ENCODE data around the gene CRNKL1.
A peak's percentile ranks its signal among the peaks of the same experiment; 100 is the strongest.

The CRNKL1 gene

DNA sequence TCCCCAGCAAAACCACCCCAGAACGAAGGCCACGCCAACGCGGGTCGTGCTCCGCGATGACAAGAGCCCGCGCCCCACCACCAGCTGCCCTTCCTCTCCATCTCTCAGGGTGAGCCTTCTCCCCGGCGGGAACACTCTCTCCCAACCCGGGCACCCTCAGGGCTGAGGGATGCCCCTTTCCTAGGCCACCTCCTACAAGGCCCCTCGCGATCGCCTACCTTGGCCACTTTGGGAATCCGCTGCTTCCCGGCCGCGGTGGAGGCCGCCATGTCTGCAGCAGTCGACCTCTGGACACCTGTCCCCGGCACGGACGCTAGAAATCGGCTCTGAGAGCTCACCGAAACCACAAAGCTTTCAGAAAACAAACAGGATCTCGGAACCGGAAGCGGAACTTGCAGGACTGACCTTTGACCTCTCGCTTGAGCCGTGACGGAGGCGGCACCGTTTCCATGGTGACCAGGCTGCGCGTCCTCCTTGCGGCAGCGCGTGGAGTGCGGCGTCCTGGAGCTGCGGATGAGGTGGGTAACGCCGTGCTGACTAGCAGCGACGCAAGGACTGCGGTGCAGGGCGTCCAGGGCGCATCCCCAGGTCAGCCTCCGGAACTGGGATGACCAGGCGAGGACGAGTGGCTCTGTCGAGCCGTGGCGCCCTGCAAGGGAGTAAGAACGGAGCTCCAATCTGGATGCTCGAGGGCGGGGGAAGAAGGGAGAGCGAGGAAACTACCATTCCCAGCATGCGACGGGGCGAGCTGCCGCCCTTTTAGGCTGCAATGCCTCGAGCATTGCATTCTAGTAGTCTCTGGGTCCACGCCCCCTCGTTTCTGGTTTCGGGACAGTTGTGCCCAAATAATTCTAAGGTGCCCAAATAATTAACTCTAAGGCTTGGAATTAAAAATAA lies at the start of gene CRNKL1, which contains the start of gene CFAP61:
TSS of gene CRNKL1 (minus strand) at position 393 of the 897 bp plus-strand sequence. CDS start at position 269, 124 bp downstream.
TSS of gene CFAP61 (plus strand) at position 459 of the 897 bp plus-strand sequence. CDS start 4,122 bp downstream, outside the sequence.
- DNase-seq = peak; percentile 96

DNA sequence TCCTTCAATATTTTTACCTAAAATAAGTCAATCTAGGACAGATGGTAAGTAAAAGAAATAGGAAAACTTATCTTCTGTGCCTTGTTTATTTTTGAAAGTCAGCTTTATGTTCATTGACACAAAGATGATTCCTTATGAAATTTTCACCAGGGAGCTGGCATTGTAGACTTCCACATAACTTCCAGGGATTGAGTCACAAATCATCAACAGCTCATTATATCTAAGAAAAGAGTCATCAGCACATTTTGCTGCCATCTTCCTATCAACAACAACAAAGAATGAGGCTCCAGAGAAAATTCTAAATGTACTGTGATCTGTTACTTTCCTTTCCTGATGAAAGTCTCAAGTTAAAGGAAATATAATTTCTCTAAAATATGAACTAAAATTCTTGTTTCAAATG lies 48.6 kb upstream of the CRNKL1 start:
- no peak for DNase-seq

- no peak for DNase-seq
These were observed 44.2 kb upstream of the CRNKL1 start for GRCh38 chr20:20096421-20096820.

DNA sequence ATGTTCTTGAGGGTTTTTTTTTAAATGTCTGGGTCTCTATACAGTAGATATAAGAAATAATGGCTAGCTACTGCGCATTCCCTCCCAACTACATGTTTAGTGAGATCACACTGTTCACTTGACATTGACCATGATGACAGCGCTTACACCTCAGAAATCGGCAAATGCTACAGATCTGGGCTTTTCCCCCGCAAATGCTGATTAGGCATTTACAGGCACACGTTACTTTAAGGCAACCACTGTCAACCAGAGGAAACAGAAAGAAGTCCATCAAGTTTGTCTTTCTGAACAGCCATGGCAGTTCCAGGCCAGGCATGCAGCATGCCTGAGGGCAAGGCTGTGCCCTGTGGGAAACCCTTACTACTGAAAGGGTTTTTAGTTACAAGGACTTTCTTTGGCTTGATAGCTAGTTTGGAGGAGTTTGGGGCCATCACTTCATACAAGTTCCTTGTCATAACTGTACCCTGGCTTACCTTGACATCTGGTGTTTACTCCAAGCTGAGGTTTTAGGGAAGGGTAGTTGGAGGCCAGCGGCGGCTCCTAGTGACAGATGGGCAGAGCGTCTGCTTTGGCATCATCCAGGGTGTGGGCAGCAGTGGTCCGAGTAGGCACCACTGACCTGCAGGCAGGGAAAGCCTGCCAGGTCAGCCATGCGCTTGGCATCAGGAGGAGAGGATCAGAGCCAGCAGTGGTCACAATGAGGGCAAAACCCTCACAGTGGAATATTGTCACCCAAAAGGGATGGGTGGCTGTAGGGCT lies 43.0 kb upstream of the CRNKL1 start:
- DNase-seq = no peak

DNA sequence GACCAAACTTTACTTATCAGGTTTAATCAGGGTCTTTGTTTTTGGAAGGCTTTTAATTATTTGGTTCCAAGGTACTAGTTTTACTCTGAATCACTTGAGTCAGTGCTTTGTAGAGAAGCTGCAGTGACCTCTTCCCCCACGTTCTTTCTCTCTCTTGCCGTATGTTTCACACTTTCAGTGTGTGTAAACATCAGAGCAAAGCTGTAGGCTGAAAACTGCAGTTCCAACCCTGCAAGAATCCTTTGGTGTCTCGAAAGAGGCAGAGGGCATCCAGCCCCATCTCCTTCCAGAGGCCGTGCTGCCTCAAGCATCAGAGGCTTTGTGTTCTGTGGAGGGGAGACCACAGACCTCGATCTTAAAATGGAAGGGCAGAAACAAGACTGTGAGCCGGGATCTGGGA lies 42.1 kb upstream of the CRNKL1 start:
- DNase-seq = no peak

GRCh38 chr20:20092827-20093226 lies 40.6 kb upstream of the CRNKL1 start:
- no peak for DNase-seq

DNA sequence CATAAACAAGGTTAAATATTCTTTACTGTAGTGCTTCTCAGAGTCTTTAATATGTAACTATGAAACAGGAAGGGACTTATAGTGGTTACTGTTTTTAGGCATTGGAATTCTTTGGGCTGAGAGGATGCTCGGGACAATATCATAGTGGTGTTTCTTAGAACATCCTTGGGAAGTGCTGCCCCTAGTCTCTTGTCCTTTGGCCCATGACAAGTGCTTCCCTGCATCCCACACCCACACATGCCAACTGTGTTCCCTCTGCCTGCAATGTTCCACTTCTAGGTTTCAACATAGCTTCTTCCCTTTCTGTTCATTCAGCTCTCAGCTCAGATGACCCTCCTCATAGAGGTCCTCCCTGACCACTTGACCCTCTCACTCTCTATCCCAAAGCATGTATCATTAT lies 37.7 kb upstream of the CRNKL1 start:
- no peak for DNase-seq

DNA sequence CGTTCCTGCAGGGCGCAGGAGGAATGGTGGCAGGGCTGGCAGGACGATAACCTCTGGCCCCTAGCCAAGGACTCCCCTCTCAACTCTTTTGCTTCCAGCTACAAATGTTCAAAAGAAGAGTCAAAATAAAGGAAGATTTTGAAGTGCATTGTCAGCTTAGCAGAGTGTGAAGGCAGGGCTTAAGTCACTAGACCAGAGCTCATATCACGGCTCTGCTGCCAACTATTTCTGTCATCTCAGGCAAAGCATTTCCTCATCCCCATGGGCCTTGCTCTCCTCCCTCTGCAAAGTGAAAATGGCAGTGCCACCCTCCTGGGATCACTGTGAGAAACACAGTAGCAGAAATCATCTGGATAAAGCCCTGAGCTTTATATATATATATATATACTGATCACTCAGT lies 36.8 kb upstream of the CRNKL1 start:
- no peak for DNase-seq

GRCh38 chr20:20085812-20086211 lies 33.5 kb upstream of the CRNKL1 start:
- no peak for DNase-seq

- DNase-seq = no peak
These were observed 32.8 kb upstream of the CRNKL1 start for GRCh38 chr20:20085071-20085470.

- DNase-seq = peak; percentile 41
These were observed 32.1 kb upstream of the CRNKL1 start for GRCh38 chr20:20084296-20084752.

- DNase-seq = peak; percentile 70
These were observed 31.5 kb upstream of the CRNKL1 start for GRCh38 chr20:20083807-20084206.

DNA sequence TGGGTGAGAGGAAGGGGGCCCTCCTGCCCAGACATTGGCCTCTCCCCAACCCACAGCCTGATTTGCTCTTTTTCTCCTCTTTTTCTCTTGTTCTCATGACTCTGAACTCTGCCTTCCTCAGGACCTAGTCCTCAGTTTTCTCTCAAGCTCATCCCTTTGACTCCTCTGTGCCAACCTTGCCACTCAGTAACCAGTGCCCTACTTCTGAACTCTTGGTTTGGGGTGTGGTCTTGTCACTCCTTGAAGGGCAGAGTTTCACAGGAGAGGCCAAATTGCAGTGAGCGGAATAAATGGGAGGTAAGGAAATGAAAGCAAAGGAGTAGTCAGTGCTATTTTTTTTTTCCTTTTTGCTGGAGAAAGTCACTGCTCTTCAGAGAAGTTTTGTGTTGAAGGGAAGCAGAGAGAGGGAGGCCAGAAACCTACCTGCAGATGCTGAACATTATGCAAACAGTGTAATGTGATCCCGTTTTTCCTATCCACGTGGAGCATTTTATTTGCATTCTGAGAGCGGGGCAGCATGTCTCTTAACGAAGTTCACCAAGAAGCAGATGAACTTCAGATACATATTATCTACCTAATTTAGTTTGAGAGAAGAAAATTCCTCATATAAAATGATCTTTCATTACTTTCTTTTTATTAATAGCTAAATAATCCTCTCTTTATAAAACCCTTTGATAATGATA lies 27.0 kb upstream of the CRNKL1 start:
- peak; percentile 69 for DNase-seq

DNA sequence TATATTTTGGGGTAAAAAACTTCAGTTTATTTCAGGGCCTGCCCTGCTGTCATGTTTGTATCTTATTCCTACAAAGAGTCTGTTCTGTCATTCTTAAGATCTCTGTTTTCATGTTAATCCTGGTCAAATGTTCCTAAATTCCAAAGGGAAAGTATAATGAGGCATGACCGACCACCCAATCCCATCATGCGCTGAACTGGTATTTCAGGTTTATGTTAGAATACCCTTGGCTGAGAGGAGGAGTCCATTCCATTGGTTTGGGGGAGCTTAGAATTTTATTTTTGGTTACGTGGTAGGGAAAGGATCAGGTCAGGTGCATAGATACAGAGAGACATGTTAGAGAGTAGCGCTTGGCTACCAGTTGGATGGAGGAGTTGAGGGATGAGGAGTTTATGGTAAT lies 25.8 kb upstream of the CRNKL1 start:
- no peak for DNase-seq

DNA sequence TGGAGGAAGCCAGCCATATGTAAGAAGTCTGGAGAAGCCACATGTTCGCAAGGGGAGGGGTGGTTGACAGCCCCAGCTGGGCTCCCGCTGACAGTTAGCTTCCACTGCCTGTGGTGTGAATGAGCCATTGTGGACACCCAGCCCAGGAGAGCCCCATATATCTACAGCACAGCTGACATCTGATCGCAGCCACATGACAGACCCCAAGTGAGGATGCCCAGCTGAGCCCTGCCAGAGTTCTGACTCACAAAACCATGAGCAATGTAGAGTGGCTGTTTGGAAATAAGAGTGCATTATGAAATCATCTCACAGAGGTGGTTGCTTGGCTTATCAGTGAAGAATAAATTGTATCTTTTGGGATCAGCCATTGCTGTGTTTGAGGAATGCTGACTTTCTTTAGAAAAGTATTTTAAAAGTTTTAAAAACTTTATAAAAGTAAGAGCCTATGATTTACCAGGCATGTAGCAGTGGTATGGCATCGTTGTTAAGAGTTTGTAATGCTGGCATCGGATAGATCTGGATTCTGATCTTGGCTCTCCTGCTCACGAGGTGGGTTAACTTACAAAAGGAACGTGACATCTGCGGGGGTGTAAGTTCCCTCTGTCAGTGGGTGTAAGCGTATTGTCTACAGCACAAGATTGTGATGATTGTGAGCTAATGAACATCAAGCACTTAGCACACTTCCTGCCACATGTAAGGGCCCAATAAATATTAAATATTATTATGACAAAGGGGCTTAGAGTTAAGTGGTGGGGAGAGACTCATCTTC lies 24.2 kb upstream of the CRNKL1 start:
- DNase-seq = no peak

- no peak for DNase-seq
These were observed 22.8 kb upstream of the CRNKL1 start for GRCh38 chr20:20075032-20075431.

- DNase-seq = peak; percentile 87
These were observed 21.6 kb upstream of the CRNKL1 start for GRCh38 chr20:20073801-20074371.

DNA sequence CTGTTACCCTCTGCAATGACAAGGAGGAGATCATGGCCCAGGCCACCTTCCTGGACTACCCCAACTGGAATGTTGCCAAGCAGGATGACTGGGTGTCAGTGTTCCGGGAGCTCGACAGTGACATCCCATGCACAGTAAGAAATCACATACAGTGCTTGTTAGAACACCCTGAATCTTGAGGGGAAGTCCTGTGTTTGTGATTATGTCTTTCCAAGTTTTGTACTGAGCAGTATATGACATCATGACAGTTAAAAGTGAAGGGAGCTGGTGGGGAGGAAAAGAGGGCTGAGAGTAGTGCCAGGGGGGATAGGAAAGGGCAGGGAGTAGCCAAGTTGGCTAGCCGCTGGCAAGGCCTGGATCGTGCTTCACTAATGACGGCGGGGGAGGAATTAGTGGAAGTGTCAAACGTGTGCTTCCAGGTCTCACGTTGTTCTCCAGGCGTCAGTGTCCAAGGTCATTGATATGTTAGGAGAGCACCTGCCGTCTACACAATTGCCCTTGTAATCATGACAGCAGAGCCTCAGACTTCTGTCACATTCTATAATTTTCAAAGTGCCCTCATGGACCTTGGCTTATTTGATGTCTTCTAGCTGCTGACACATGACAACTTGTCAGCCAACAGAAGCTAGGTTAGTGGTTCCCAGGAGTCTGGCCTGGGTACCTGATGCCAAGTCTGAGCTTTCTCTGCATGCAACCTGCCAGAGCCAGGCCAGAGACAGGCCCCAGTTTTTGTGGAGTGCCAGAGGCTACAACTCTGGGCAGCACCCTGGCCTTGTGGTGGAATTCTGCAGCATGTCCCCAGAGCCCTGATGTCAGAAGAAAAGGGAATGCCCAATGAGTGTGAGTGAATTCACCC lies 18.8 kb upstream of the CRNKL1 start:
- peak; percentile 69 for DNase-seq

- DNase-seq = no peak
These were observed 13.1 kb upstream of the CRNKL1 start for GRCh38 chr20:20065361-20065760.

GRCh38 chr20:20063941-20064702 lies 11.9 kb upstream of the CRNKL1 start:
- DNase-seq = no peak

Data from SHP77 treated with DMSO at 0.1 percent for 48 hours (cell line).